Caco-2 (cell line): ENCODE measurements around the gene MICAL3. TPM values are rescaled to one million over a fixed set of nuclear protein-coding genes. Genes with fewer than 3 reads are reported as not detected.
A peak's percentile ranks its signal among the peaks of the same experiment; 100 is the strongest.

Experiments
- BruUV-seq: library from RNA; stranded (reverse); fragments of 400-500 nt; replicated peaks from 2 replicates; lab custom pipeline; 2021; lab: Mats Ljungman, UMichigan
- CTCF ChIA-PET: fragments of 300-600 bp; sonication (Branson Sonifier 250); formaldehyde crosslinking; loops from one replicate; lab custom pipeline; 2022; ENCODE audit warnings: antibody characterized with exemption; lab: Charles Lee
- POLR2A ChIA-PET: fragments of 300-600 bp; sonication (Branson Sonifier 250); formaldehyde crosslinking; loops from one replicate; lab custom pipeline; 2022; ENCODE audit warnings: antibody characterized with exemption; lab: Charles Lee
- DNase-seq, 2 experiments: peaks; one replicate each; pipeline versions ENCODE4 v3.0.0 to v3.0.0-alpha.2; 2020 to 2022
- H3K27me3 ChIP-seq: replicated peaks from 2 replicates; pipeline ENCODE4 v1.6.0; 2011; ENCODE audit warnings: low read length; ENCODE audit not compliant: control insufficient read depth, insufficient read depth
- H3K36me3 ChIP-seq: 2 replicates; pipeline ENCODE4 v1.5.1; 2011; ENCODE audit warnings: low read length; ENCODE audit not compliant: control insufficient read depth, insufficient read depth
- H3K4me1 ChIP-seq: fragments of 250-450 bp; sonication (Bioruptor Pico); 2 replicates; pipeline ENCODE4 v1.5.1; 2020; ENCODE audit warnings: mild to moderate bottlenecking
- H3K4me3 ChIP-seq: 2 replicates; pipeline ENCODE4 v1.5.1; 2011; ENCODE audit warnings: low read depth, mild to moderate bottlenecking, control low read depth, low read length
- H3K9me3 ChIP-seq: fragments of 250-450 bp; sonication (Bioruptor Pico); 2 replicates; pipeline ENCODE4 v1.5.1; 2020; ENCODE audit warnings: mild to moderate bottlenecking, moderate library complexity
- H3K27ac Mint-ChIP-seq: one replicate; pipeline ENCODE4 v1.8.0; 2022; ENCODE audit warnings: mixed read lengths; ENCODE audit not compliant: unreplicated experiment
- H3K27me3 Mint-ChIP-seq: one replicate; pipeline ENCODE4 v1.8.0; 2022; ENCODE audit warnings: mixed read lengths; ENCODE audit not compliant: insufficient read depth, unreplicated experiment
- H3K36me3 Mint-ChIP-seq: one replicate; pipeline ENCODE4 v1.8.0; 2022; ENCODE audit warnings: mild to moderate bottlenecking, mixed read lengths; ENCODE audit not compliant: insufficient read depth, unreplicated experiment
- H3K4me1 Mint-ChIP-seq: one replicate; pipeline ENCODE4 v1.8.0; 2022; ENCODE audit warnings: low read depth, mixed read lengths; ENCODE audit not compliant: unreplicated experiment
- H3K4me3 Mint-ChIP-seq: one replicate; pipeline ENCODE4 v1.8.0; 2022; ENCODE audit warnings: mild to moderate bottlenecking, moderate library complexity, mixed read lengths; ENCODE audit not compliant: unreplicated experiment
- H3K9me3 Mint-ChIP-seq: one replicate; pipeline ENCODE4 v1.8.0; 2022; ENCODE audit warnings: mixed read lengths; ENCODE audit not compliant: unreplicated experiment
- CTCF ChIP-seq, 2 experiments: fragments of 200-600 bp in 1 of 2; IDR thresholded peaks; 1 replicate in 1 of 2; 2 replicates in 1 of 2; pipeline versions ENCODE4 v1.5.1 to v1.8.0; 2011 to 2022; ENCODE audit warnings: antibody characterized with exemption in 1 of 2, control low read depth in 1 of 2, inconsistent platforms in 1 of 2, low read depth in 1 of 2, low read length in 1 of 2, mild to moderate bottlenecking in 1 of 2, moderate library complexity in 1 of 2; ENCODE audit not compliant: insufficient read depth in 1 of 2, severe bottlenecking in 1 of 2, unreplicated experiment in 1 of 2
- intact Hi-C: fragments of 100-400 bp; cut with micrococcal nuclease; formaldehyde crosslinking; loops from one replicate; pipeline ENCODE4 v1.10.0; 2022; ENCODE audit not compliant: unreplicated experiment
- total RNA-seq: library from RNA; stranded (reverse); gene quantifications from 2 replicates; pipeline ENCODE4 v1.2.3, GENCODE V29; 2022

Gene MICAL3
- total RNA-seq, 1 experiment from 2014 or later: 65.6 TPM

GRCh38 chr22:17802411-17802810, 221.9 kb downstream of the MICAL3 start:
- DNase-seq: no peak
- Mint-ChIP-seq H3K4me3 (no peak overlapping the region), H3K9me3 (no peaks in the 10 kb centered on the region), H3K4me1 (peaks cover 16% of the 10 kb centered on the region), H3K27ac (peak overlapping the region; percentile 39), H3K27me3 (no peaks in the 10 kb centered on the region), H3K36me3 (peaks cover 34% of the 10 kb centered on the region)
- Histone ChIP-seq H3K9me3 (no peaks in the 10 kb centered on the region), H3K4me3 (no peak overlapping the region), H3K36me3 (no peaks in the 10 kb centered on the region; the same call in 1 of the 2 replicates), H3K27me3 (no peaks in the 10 kb centered on the region), H3K4me1 (no peaks in the 10 kb centered on the region; the same call in 1 of the 2 replicates)
- TF ChIP-seq CTCF (IDR thresholded peaks at IDR 0.05; ENCODE audit: insufficient read depth in 1 of 2, low read depth in 1 of 2, low read length in 1 of 2, severe bottlenecking in 1 of 2, unreplicated experiment in 1 of 2): no peak
- ChIA-PET POLR2A (no interaction called here), CTCF (no interaction called here)
- intact Hi-C loops: no loop called here
- BruUV-seq: no TSS peak

- no peaks in the 10 kb centered on the region for H3K9me3 Mint-ChIP-seq
- Histone ChIP-seq H3K4me1 (peaks cover 9% of the 10 kb centered on the region), H3K27me3 (no peaks in the 10 kb centered on the region), H3K36me3 (no peaks in the 10 kb centered on the region), H3K9me3 (no peaks in the 10 kb centered on the region), H3K4me3 (no peak overlapping the region)
- H3K4me3 Mint-ChIP-seq: no peak overlapping the region
- peaks cover 7% of the 10 kb centered on the region for H3K36me3 Mint-ChIP-seq
- peaks cover 32% of the 10 kb centered on the region for H3K4me1 Mint-ChIP-seq
- H3K27ac Mint-ChIP-seq: no peak overlapping the region
- no peak for TF ChIP-seq CTCF (IDR thresholded peaks at IDR 0.05; ENCODE audit: insufficient read depth in 1 of 2, low read depth in 1 of 2, low read length in 1 of 2, severe bottlenecking in 1 of 2, unreplicated experiment in 1 of 2)
- no peak for DNase-seq
- BruUV-seq: no TSS peak
- no peaks in the 10 kb centered on the region for H3K27me3 Mint-ChIP-seq
- intact Hi-C loops: no loop called here
- CTCF ChIA-PET: no interaction called here
- POLR2A ChIA-PET: no interaction called here
Observed at GRCh38 chr22:17797721-17798559, 226.4 kb downstream of the MICAL3 start.

- peaks cover 29% of the 10 kb centered on the region for H3K4me1 Mint-ChIP-seq
- no peak overlapping the region for H3K4me3 Mint-ChIP-seq
- POLR2A ChIA-PET: no interaction called here
Observed at GRCh38 chr22:17796695-17797094, 227.7 kb downstream of the MICAL3 start.

More at GRCh38 chr22:17796695-17797094, 227.7 kb downstream of the MICAL3 start:
- CTCF ChIA-PET: no interaction called here
- no peaks in the 10 kb centered on the region for H3K27me3 Mint-ChIP-seq
- H3K4me1 ChIP-seq: peaks cover 9% of the 10 kb centered on the region
- H3K9me3 Mint-ChIP-seq: no peaks in the 10 kb centered on the region
- no peak overlapping the region for H3K4me3 ChIP-seq
- intact Hi-C loops: no loop called here
- H3K27me3 ChIP-seq: no peaks in the 10 kb centered on the region
- DNase-seq: no peak
- no peaks in the 10 kb centered on the region for H3K36me3 Mint-ChIP-seq
- BruUV-seq: no TSS peak
- no peaks in the 10 kb centered on the region for H3K9me3 ChIP-seq
- no peaks in the 10 kb centered on the region for H3K36me3 ChIP-seq
- TF ChIP-seq CTCF (IDR thresholded peaks at IDR 0.05; ENCODE audit: insufficient read depth in 1 of 2, low read depth in 1 of 2, low read length in 1 of 2, severe bottlenecking in 1 of 2, unreplicated experiment in 1 of 2): no peak
- H3K27ac Mint-ChIP-seq: no peak overlapping the region
